Measurements from ENCODE around the gene NME7. TPM values are rescaled to one million over a fixed set of nuclear protein-coding genes. Genes with fewer than 3 reads are reported as not detected.

NME7 gene
- total and polyA plus RNA-seq, 4 donors: 7.8 to 26.5 (median 9.4) TPM

- Histone ChIP-seq H3K9ac (ENCODE audit: low read depth in 1 of 2, low read length in 2 of 2) (no peak overlapping the region), H3K4me3 (ENCODE audit: low read depth in 1 of 3, low read length in 3 of 3) (no peak overlapping the region), H3K36me3 (ENCODE audit: control insufficient read depth in 4 of 4, insufficient read depth in 3 of 4, low read depth in 1 of 4, low read length in 3 of 4) (no peaks in the 10 kb centered on the region), H3K27me3 (ENCODE audit: control insufficient read depth in 4 of 4, insufficient read depth in 4 of 4, low read length in 3 of 4) (no peaks in the 10 kb centered on the region), H3K27ac (ENCODE audit: low read depth in 1 of 2, low read length in 2 of 2) (peak overlapping the region in 1 of 2 donors; percentile 22), H3K4me1 (ENCODE audit: control insufficient read depth in 4 of 4, insufficient read depth in 4 of 4, low read length in 3 of 4) (peaks cover 0 to 5% (median 4%) of the 10 kb centered on the region in 4 donors), H3K9me3 (ENCODE audit: control insufficient read depth in 4 of 4, low read length in 3 of 4) (no peaks in the 10 kb centered on the region)
- 63% methylated on average over 3 of the region's 3 CpGs for WGBS
- no peak for DNase-seq (ENCODE audit: low spot score)
- no peak for TF ChIP-seq EGR1 (IDR thresholded peaks at IDR 0.05; ENCODE audit: low read depth in 2 of 2)
- TF ChIP-seq, protein P1, sequence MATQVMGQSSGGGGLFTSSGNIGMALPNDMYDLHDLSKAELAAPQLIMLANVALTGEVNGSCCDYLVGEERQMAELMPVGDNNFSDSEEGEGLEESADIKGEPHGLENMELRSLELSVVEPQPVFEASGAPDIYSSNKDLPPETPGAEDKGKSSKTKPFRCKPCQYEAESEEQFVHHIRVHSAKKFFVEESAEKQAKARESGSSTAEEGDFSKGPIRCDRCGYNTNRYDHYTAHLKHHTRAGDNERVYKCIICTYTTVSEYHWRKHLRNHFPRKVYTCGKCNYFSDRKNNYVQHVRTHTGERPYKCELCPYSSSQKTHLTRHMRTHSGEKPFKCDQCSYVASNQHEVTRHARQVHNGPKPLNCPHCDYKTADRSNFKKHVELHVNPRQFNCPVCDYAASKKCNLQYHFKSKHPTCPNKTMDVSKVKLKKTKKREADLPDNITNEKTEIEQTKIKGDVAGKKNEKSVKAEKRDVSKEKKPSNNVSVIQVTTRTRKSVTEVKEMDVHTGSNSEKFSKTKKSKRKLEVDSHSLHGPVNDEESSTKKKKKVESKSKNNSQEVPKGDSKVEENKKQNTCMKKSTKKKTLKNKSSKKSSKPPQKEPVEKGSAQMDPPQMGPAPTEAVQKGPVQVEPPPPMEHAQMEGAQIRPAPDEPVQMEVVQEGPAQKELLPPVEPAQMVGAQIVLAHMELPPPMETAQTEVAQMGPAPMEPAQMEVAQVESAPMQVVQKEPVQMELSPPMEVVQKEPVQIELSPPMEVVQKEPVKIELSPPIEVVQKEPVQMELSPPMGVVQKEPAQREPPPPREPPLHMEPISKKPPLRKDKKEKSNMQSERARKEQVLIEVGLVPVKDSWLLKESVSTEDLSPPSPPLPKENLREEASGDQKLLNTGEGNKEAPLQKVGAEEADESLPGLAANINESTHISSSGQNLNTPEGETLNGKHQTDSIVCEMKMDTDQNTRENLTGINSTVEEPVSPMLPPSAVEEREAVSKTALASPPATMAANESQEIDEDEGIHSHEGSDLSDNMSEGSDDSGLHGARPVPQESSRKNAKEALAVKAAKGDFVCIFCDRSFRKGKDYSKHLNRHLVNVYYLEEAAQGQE (IDR thresholded peaks at IDR 0.05): peak; percentile 15
- peak; percentile 9 for TF ChIP-seq HNF4G (IDR thresholded peaks at IDR 0.05)
- TF ChIP-seq RAD21 (IDR thresholded peaks at IDR 0.05): peak; percentile 27 to 55
- no peak for TF ChIP-seq TAF1 (conservative IDR thresholded peaks at IDR 0.05)
- peak; percentile 68 to 79 for TF ChIP-seq RXRA (IDR thresholded peaks at IDR 0.05)
- TF ChIP-seq HNF4A (conservative IDR thresholded peaks at IDR 0.05): peak; percentile 59 to 76
- peak; percentile 72 for TF ChIP-seq SP1 (IDR thresholded peaks at IDR 0.05)
Measured at GRCh38 chr1:169160845-169161495, 206.6 kb downstream of the NME7 start.

DNA sequence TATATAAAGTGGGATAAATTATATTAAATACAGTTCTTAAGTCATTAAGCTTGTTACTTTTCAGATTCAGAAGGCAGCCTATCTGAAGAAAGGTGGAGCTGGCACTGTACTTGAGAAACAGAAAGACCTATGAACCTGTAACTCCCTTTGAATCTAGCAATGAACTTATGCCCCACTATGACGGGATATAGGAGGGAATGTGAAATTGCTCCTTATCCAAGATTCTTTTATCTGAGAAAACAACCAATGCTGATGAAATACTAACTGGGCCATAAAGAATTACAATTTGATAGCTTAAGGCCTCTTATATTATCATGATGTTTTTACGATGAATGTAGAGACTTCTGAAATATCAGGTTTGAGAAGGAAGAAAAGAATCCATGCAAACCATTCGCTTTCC is 211.0 kb downstream of the NME7 start:
- H3K27me3 ChIP-seq (ENCODE audit: control insufficient read depth in 4 of 4, insufficient read depth in 4 of 4, low read length in 3 of 4): no peaks in the 10 kb centered on the region
- no peak overlapping the region for H3K27ac ChIP-seq (ENCODE audit: low read depth in 1 of 2, low read length in 2 of 2)
- H3K9ac ChIP-seq (ENCODE audit: low read depth in 1 of 2, low read length in 2 of 2): no peak overlapping the region
- H3K9me3 ChIP-seq (ENCODE audit: control insufficient read depth in 4 of 4, low read length in 3 of 4): no peaks in the 10 kb centered on the region
- TF ChIP-seq GABPA (IDR thresholded peaks at IDR 0.05 in 1 of 2, conservative IDR thresholded peaks at IDR 0.05 in 1 of 2) (no peak), RXRA (IDR thresholded peaks at IDR 0.05) (peak in 1 of 2 donors; percentile 29), HNF4A (conservative IDR thresholded peaks at IDR 0.05) (peak; percentile 38 to 50), EGR1 (IDR thresholded peaks at IDR 0.05; ENCODE audit: low read depth in 2 of 2) (no peak), JUND (IDR thresholded peaks at IDR 0.05) (no peak), YY1 (IDR thresholded peaks at IDR 0.05) (no peak), NR2F2 (IDR thresholded peaks at IDR 0.05) (no peak), HNF4G (IDR thresholded peaks at IDR 0.05) (no peak), CTCF (IDR thresholded peaks at IDR 0.05; ENCODE audit: low read depth, low read length, missing input control) (no peak)
- TF ChIP-seq, protein P1 (IDR thresholded peaks at IDR 0.05): no peak
- TF ChIP-seq, protein P2, sequence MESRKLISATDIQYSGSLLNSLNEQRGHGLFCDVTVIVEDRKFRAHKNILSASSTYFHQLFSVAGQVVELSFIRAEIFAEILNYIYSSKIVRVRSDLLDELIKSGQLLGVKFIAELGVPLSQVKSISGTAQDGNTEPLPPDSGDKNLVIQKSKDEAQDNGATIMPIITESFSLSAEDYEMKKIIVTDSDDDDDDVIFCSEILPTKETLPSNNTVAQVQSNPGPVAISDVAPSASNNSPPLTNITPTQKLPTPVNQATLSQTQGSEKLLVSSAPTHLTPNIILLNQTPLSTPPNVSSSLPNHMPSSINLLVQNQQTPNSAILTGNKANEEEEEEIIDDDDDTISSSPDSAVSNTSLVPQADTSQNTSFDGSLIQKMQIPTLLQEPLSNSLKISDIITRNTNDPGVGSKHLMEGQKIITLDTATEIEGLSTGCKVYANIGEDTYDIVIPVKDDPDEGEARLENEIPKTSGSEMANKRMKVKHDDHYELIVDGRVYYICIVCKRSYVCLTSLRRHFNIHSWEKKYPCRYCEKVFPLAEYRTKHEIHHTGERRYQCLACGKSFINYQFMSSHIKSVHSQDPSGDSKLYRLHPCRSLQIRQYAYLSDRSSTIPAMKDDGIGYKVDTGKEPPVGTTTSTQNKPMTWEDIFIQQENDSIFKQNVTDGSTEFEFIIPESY (IDR thresholded peaks at IDR 0.05): no peak
- TF ChIP-seq, protein P3, sequence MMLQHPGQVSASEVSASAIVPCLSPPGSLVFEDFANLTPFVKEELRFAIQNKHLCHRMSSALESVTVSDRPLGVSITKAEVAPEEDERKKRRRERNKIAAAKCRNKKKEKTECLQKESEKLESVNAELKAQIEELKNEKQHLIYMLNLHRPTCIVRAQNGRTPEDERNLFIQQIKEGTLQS (IDR thresholded peaks at IDR 0.05): no peak
- DNase-seq (ENCODE audit: low spot score): no peak
- H3K36me3 ChIP-seq (ENCODE audit: control insufficient read depth in 4 of 4, insufficient read depth in 3 of 4, low read depth in 1 of 4, low read length in 3 of 4): no peaks in the 10 kb centered on the region
- peaks cover 0 to 5% (median 4%) of the 10 kb centered on the region in 4 donors for H3K4me1 ChIP-seq (ENCODE audit: control insufficient read depth in 4 of 4, insufficient read depth in 4 of 4, low read length in 3 of 4)
- no peak overlapping the region for H3K4me3 ChIP-seq (ENCODE audit: low read depth in 1 of 3, low read length in 3 of 3)
- 45% methylated on average over 3 of the region's 3 CpGs for WGBS

Data from liver (tissue), 9 donors.